GM12878 (cell line): ENCODE measurements around the gene PRKN. TPM values are rescaled to one million over a fixed set of nuclear protein-coding genes. Genes with fewer than 3 reads are reported as not detected.

Experiments
- ATAC-seq: fragments of 200-7000 bp; cut with Tn5 transposase; 3 replicates; pipeline ENCODE4 v1.9.1; 2020; ENCODE audit warnings: mild to moderate bottlenecking, moderate library complexity
- BruUV-seq: library from RNA; stranded (reverse); fragments of 400-500 nt; replicated peaks from 2 replicates; lab custom pipeline; 2021; lab: Mats Ljungman, UMichigan
- CTCF ChIA-PET: fragments of 300-600 bp; sonication (Branson Sonifier 250); formaldehyde crosslinking; extraction: SDS; loops from one replicate; lab custom pipeline; 2021; ENCODE audit warnings: inconsistent platforms; lab: Yijun Ruan, JAX
- POLR2A ChIA-PET: fragments of 350-600 bp; formaldehyde crosslinking; extraction: SDS; loops from one replicate; lab custom pipeline; 2021; ENCODE audit warnings: inconsistent platforms; lab: Charles Lee
- RAD21 ChIA-PET: fragments of 300-600 bp; sonication (Branson Sonifier 250); formaldehyde crosslinking; loops from one replicate; lab custom pipeline; 2023; ENCODE audit warnings: antibody characterized with exemption; ENCODE audit not compliant: unreplicated experiment; lab: Charles Lee
- SMC1A ChIA-PET: fragments of 300-600 bp; sonication (Branson Sonifier 250); formaldehyde crosslinking; loops from one replicate; lab custom pipeline; 2023; ENCODE audit not compliant: unreplicated experiment, uncharacterized antibody; lab: Charles Lee
- DNase-seq: peaks from one replicate; pipeline ENCODE4 v3.0.0-alpha.2; 2011; ENCODE audit warnings: low read depth, low spot score
- FAIRE-seq: peaks from 3 replicates; lab custom pipeline; 2011; peaks lifted over from hg19 to GRCh38; lab: Jason Lieb, UNC
- H2AFZ ChIP-seq: 2 replicates; pipeline ENCODE4 v1.6.0; 2011; ENCODE audit warnings: low read depth, low read length, control low read depth; ENCODE audit not compliant: control insufficient read depth
- H3K27ac ChIP-seq: 2 replicates; pipeline ENCODE4 v1.5.1; 2011; ENCODE audit warnings: control low read depth; ENCODE audit not compliant: control insufficient read depth, insufficient read depth
- H3K27me3 ChIP-seq, 2 experiments: replicated peaks in 1 of 2; 2 replicates each; pipeline versions ENCODE4 v1.6.0 to v1.6.1; 2011; ENCODE audit warnings: low read length in 1 of 2; ENCODE audit not compliant: control insufficient read depth in 2 of 2, insufficient read depth in 2 of 2
- H3K36me3 ChIP-seq, 2 experiments: 2 replicates each; pipeline ENCODE4 v1.5.1; 2011; ENCODE audit warnings: low read length in 1 of 2; ENCODE audit not compliant: control insufficient read depth in 2 of 2, insufficient read depth in 2 of 2
- H3K4me1 ChIP-seq: 2 replicates; pipeline ENCODE4 v1.6.1; 2011; ENCODE audit warnings: mild to moderate bottlenecking, low read length, moderate library complexity, mixed read lengths; ENCODE audit not compliant: control insufficient read depth, insufficient read depth
- H3K4me2 ChIP-seq: 2 replicates; pipeline ENCODE4 v1.6.0; 2011; ENCODE audit warnings: control low read depth; ENCODE audit not compliant: control insufficient read depth, insufficient read depth
- H3K4me3 ChIP-seq: fragments of 200-600 bp; sonication (generic); 2 replicates; pipeline ENCODE4 v1.5.1; 2016
- H3K79me2 ChIP-seq: 2 replicates; pipeline ENCODE4 v1.6.0; 2011; ENCODE audit warnings: low read length; ENCODE audit not compliant: control insufficient read depth, insufficient read depth
- H3K9ac ChIP-seq: 2 replicates; pipeline ENCODE4 v1.8.0; 2011; ENCODE audit warnings: low read length, control low read depth, mixed read lengths; ENCODE audit not compliant: control insufficient read depth, insufficient read depth
- H3K9me3 ChIP-seq: replicated peaks from 3 replicates; pipeline ENCODE4 v1.5.1; 2011; ENCODE audit warnings: mild to moderate bottlenecking, low read length; ENCODE audit not compliant: control insufficient read depth, insufficient read depth
- H4K20me1 ChIP-seq: 2 replicates; pipeline ENCODE4 v1.6.0; 2011; ENCODE audit not compliant: control insufficient read depth, insufficient read depth
- SIN3A ChIP-seq: IDR thresholded peaks from 2 replicates; pipeline ENCODE4 v1.6.1; 2012; ENCODE audit warnings: low read depth, low read length, improper control_type of control experiment
- SREBF2 ChIP-seq: IDR thresholded peaks from 2 replicates; pipeline ENCODE4 v1.6.1; 2012; ENCODE audit warnings: mild to moderate bottlenecking, low read length
- ZNF687 ChIP-seq: fragments of 450-650 bp; IDR thresholded peaks from 2 replicates; pipeline ENCODE4 v1.6.1; 2017; ENCODE audit warnings: mild to moderate bottlenecking, moderate library complexity
- WGBS: methylation state at CpG from one replicate; pipeline ENCODE4 v1.1.6; 2016; ENCODE audit warnings: low lambda C conversion rate; ENCODE audit not compliant: insufficient replicate concordance, insufficient coverage; ENCODE audit errors: missing lambda C conversion rate; 5-methylcytosine and 5-hydroxymethylcytosine counted together
- in situ Hi-C: fragments of 300-500 bp; cut with MboI; formaldehyde crosslinking; loops from 9 replicates; pipeline ENCODE4 v1.14.3; 2018; ENCODE audit warnings: mixed read lengths
- intact Hi-C: fragments of 100-400 bp; cut with micrococcal nuclease; formaldehyde crosslinking; loops from one replicate; pipeline ENCODE4 v1.14.2; 2022; ENCODE audit not compliant: unreplicated experiment
- polyA plus RNA-seq, 11 experiments: library from polyadenylated mRNA; depleted of rRNA in 4 of 11; unstranded in 6 of 11; stranded (reverse) in 5 of 11; fragments of >200 nt; fragmentation: Nextera tagmentation in 4 of 11; fragmentation: Illumina TruSeq in 1 of 11; extraction: Ambion mirVana in 4 of 11; extraction: Trizol in 1 of 11; gene quantifications; 1 replicate in 1 of 11; 2 replicates in 10 of 11; pipeline versions ENCODE4 v1.2.1 to v1.2.3, GENCODE V29; 2011 to 2016; ENCODE audit warnings: inconsistent platforms in 2 of 11, missing spikeins in 2 of 11, low read depth in 1 of 11
- total RNA-seq, 4 experiments: library from RNA; depleted of rRNA in 3 of 4; stranded (reverse); fragments of >200 nt in 3 of 4; fragmentation: Illumina TruSeq in 1 of 4; extraction: Trizol in 1 of 4; gene quantifications; 2 replicates each; pipeline versions ENCODE4 v1.2.1 to v1.2.3, GENCODE V29; 2013 to 2021

The PRKN gene
- total and polyA plus RNA-seq, 10 of the 15 experiments (the other 5 are each of a cell fraction or from before 2014, with no cell fraction given), result 0.06 to 0.09 TPM; not detected in 8

- ChIA-PET RAD21 (no interaction called here), POLR2A (no interaction called here), CTCF (interaction anchor here (0.6 kb wide), 1 partner anchor 341 kb away, joined by 3 read pairs; no protein-coding TSS in a partner anchor), SMC1A (no interaction called here)
- in situ Hi-C loops (no loop called here), intact Hi-C loops (no loop called here)
- H3K9ac ChIP-seq, result no peak overlapping the region
- DNase-seq, result no peak
- no peaks in the 10 kb centered on the region for H3K36me3 ChIP-seq
- no peaks in the 10 kb centered on the region for H4K20me1 ChIP-seq
- H3K4me3 ChIP-seq, result no peak overlapping the region
- no peak for TF ChIP-seq SREBF2
- no peak for TF ChIP-seq SIN3A
- no peaks in the 10 kb centered on the region for H3K9me3 ChIP-seq
- H3K4me1 ChIP-seq, result no peaks in the 10 kb centered on the region
- no TSS peak for BruUV-seq
- H2AFZ ChIP-seq, result no peak overlapping the region
- H3K79me2 ChIP-seq, result no peaks in the 10 kb centered on the region
- ATAC-seq, result no peak
- no peaks in the 10 kb centered on the region for H3K27me3 ChIP-seq
- no peak for FAIRE-seq
- no peak overlapping the region for H3K27ac ChIP-seq
- no peak overlapping the region for H3K4me2 ChIP-seq
- 33% methylated on average over 9 of the region's 9 CpGs for WGBS
Measured at GRCh38 chr6:162554531-162554930, 173.0 kb downstream of the PRKN start.

GRCh38 chr6:162546905-162547304, 180.7 kb downstream of the PRKN start:
- ChIA-PET CTCF (no interaction called here), RAD21 (no interaction called here), POLR2A (no interaction called here), SMC1A (interaction anchor here (0.5 kb wide), 1 partner anchor 20 kb away, joined by 3 read pairs; no protein-coding TSS in a partner anchor)
- H2AFZ ChIP-seq, result no peak overlapping the region
- no peak overlapping the region for H3K27ac ChIP-seq
- intact Hi-C loops, result no loop called here
- TF ChIP-seq ZNF687, result no peak
- DNase-seq (no peak), ATAC-seq (no peak), FAIRE-seq (no peak)
- H3K79me2 ChIP-seq, result no peaks in the 10 kb centered on the region
- H3K4me2 ChIP-seq, result no peak overlapping the region
- no peaks in the 10 kb centered on the region for H3K9me3 ChIP-seq
- in situ Hi-C loops, result no loop called here
- BruUV-seq, result no TSS peak
- H3K4me3 ChIP-seq, result no peak overlapping the region
- no peak overlapping the region for H3K9ac ChIP-seq
- 43% methylated on average over 4 of the region's 4 CpGs for WGBS
- H3K36me3 ChIP-seq, result no peaks in the 10 kb centered on the region
- no peaks in the 10 kb centered on the region for H3K4me1 ChIP-seq
- H3K27me3 ChIP-seq, result no peaks in the 10 kb centered on the region
- no peaks in the 10 kb centered on the region for H4K20me1 ChIP-seq
